ENCODE results near the gene RAB7A. TPM values are rescaled to one million over a fixed set of nuclear protein-coding genes. Genes with fewer than 3 reads are reported as not detected.

Gene RAB7A
- total and polyA plus RNA-seq, 10 of the 15 experiments (the other 5 are each of a cell fraction or from before 2014, with no cell fraction given) = 40.3 to 212 (median 160) TPM

GRCh38 chr3:128780101-128780837, 54.3 kb downstream of the RAB7A start (continued):
- TF ChIP-seq E4F1 (IDR thresholded peaks at IDR 0.05; ENCODE audit: borderline replicate concordance, partially characterized antibody) (no peak), ZNF274 (IDR thresholded peaks at IDR 0.05; ENCODE audit: insufficient read depth, insufficient read length) (no peak), SIX5 (IDR thresholded peaks at IDR 0.05; ENCODE audit: low read depth, low read length, severe bottlenecking) (no peak)

DNA sequence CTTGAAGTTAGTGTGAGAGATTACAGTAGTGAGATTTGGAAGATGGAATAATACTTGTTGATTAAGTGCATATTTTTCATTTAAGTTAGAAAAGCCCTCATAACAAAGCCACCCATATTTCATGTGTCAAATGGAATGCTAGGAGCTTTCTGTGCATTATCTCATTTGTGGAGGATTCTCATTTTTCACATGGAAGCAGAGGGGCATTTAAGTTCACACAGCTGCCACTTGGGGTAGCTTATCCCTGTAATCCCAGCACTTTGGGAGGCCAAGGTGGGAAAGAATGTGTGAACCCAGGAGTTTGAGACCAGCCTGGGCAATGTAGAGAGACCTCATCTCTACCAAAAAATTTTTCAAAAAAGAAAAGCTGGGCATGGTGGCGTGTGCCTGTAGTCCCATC, 55.2 kb downstream of the RAB7A start:
- H3K4me3 ChIP-seq = no peak overlapping the region
- ChIA-PET CTCF (interaction anchor here (0.7 to 4.4 kb wide), 8 partner anchors 10 to 164 kb away, joined by 3 to 26 read pairs (median 4); no protein-coding TSS in a partner anchor), POLR2A (interaction anchor here (0.5 kb wide), 1 partner anchor 98 kb away, joined by 4 read pairs; no protein-coding TSS in a partner anchor), SMC1A (ENCODE audit: uncharacterized antibody, unreplicated experiment) (interaction anchor here (1.1 to 1.8 kb wide), 3 partner anchors 50 to 101 kb away, joined by 3 to 5 read pairs (median 3); no protein-coding TSS in a partner anchor), RAD21 (ENCODE audit: unreplicated experiment) (interaction anchor here (0.8 to 1.6 kb wide), 3 partner anchors 9 to 101 kb away, joined by 3 read pairs; no protein-coding TSS in a partner anchor)
- peaks cover 38% of the 10 kb centered on the region for H3K4me1 ChIP-seq (ENCODE audit: control insufficient read depth, insufficient read depth, low read length)
- FAIRE-seq = no peak
- no peak for ATAC-seq
- BruUV-seq (replicated peaks) = no TSS peak
- H3K9ac ChIP-seq (ENCODE audit: control insufficient read depth, insufficient read depth, low read length) = no peak overlapping the region
- H3K36me3 ChIP-seq (ENCODE audit: control insufficient read depth in 2 of 2, insufficient read depth in 2 of 2, low read length in 1 of 2) = peaks cover 0 to 2% of the 10 kb centered on the region in 2 experiments; a peak in 2 of 4 replicates
- WGBS (ENCODE audit: insufficient coverage, insufficient replicate concordance, low lambda C conversion rate, missing lambda C conversion rate) = 100% methylated on average over 1 of the region's 1 CpG
- no peaks in the 10 kb centered on the region for H3K27me3 ChIP-seq (replicated peaks in 1 of 2; ENCODE audit: control insufficient read depth in 2 of 2, insufficient read depth in 2 of 2, low read length in 1 of 2)
- no peaks in the 10 kb centered on the region for H3K9me3 ChIP-seq (replicated peaks; ENCODE audit: control insufficient read depth, insufficient read depth, low read length)
- H3K4me2 ChIP-seq (ENCODE audit: control insufficient read depth, insufficient read depth) = no peak overlapping the region
- H2AFZ ChIP-seq (ENCODE audit: control insufficient read depth, low read depth, low read length) = no peak overlapping the region
- peaks cover 9% of the 10 kb centered on the region; the same call in 1 of the 2 replicates for H4K20me1 ChIP-seq (ENCODE audit: control insufficient read depth, insufficient read depth)
- no peak overlapping the region for H3K27ac ChIP-seq (ENCODE audit: control insufficient read depth, insufficient read depth)
- in situ Hi-C loops (cut with MboI) = no loop called here
- peaks cover 79% of the 10 kb centered on the region for H3K79me2 ChIP-seq (ENCODE audit: control insufficient read depth, insufficient read depth, low read length)
- intact Hi-C loops (cut with micrococcal nuclease; ENCODE audit: unreplicated experiment) = no loop called here
- DNase-seq (ENCODE audit: low read depth, low spot score) = no peak
- TF ChIP-seq TBL1XR1 (IDR thresholded peaks at IDR 0.05; ENCODE audit: low read depth, low read length) (no peak), FOXK2 (IDR thresholded peaks at IDR 0.05) (no peak), CHD4 (IDR thresholded peaks at IDR 0.05) (no peak), BCLAF1 (IDR thresholded peaks at IDR 0.05) (no peak), SIN3A (IDR thresholded peaks at IDR 0.05; ENCODE audit: low read depth, low read length) (no peak), EED (IDR thresholded peaks at IDR 0.05; ENCODE audit: low read depth) (no peak), NKRF (conservative IDR thresholded peaks at IDR 0.05) (no peak), SREBF1 (IDR thresholded peaks at IDR 0.05; ENCODE audit: low read length) (no peak)
- TF ChIP-seq, protein P1, sequence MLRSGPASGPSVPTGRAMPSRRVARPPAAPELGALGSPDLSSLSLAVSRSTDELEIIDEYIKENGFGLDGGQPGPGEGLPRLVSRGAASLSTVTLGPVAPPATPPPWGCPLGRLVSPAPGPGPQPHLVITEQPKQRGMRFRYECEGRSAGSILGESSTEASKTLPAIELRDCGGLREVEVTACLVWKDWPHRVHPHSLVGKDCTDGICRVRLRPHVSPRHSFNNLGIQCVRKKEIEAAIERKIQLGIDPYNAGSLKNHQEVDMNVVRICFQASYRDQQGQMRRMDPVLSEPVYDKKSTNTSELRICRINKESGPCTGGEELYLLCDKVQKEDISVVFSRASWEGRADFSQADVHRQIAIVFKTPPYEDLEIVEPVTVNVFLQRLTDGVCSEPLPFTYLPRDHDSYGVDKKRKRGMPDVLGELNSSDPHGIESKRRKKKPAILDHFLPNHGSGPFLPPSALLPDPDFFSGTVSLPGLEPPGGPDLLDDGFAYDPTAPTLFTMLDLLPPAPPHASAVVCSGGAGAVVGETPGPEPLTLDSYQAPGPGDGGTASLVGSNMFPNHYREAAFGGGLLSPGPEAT (IDR thresholded peaks at IDR 0.05; ENCODE audit: low read depth) = no peak

Measured in GM12878 (cell line).